Peyer's patch (tissue), 4 donors: ENCODE results near the gene PPP1R9B. TPM values are rescaled to one million over a fixed set of nuclear protein-coding genes. Genes with fewer than 3 reads are reported as not detected.
A peak's percentile ranks its signal among the peaks of the same experiment; 100 is the strongest.

Source experiments
- DNase-seq, 3 donors: peaks; one replicate each; pipeline ENCODE4 v3.0.0-alpha.2; 2017 to 2019
- H3K27ac ChIP-seq, 4 donors: fragments of 200-600 bp; sonication (generic); one replicate each; pipeline ENCODE4 v1.5.1; 2016 to 2019
- H3K27me3 ChIP-seq, 2 donors: fragments of 200-600 bp; sonication (generic); one replicate each; pipeline ENCODE4 v1.5.1; 2019
- H3K36me3 ChIP-seq, 3 donors: fragments of 200-600 bp; sonication (generic); one replicate each; pipeline ENCODE4 v1.5.1; 2016 to 2019
- H3K4me1 ChIP-seq, 4 donors: fragments of 200-600 bp; sonication (generic); one replicate each; pipeline ENCODE4 v1.5.1; 2016 to 2019
- H3K4me3 ChIP-seq, 4 donors: fragments of 200-600 bp; sonication (generic); 1 replicate in 3 of 4; 2 replicates in 1 of 4; pipeline ENCODE4 v1.5.1; 2016 to 2019; ENCODE audit warnings: mild to moderate bottlenecking in 1 of 4
- H3K9me3 ChIP-seq, 4 donors: fragments of 200-600 bp; sonication (generic); one replicate each; pipeline ENCODE4 v1.5.1; 2016 to 2019; ENCODE audit warnings: mild to moderate bottlenecking in 1 of 4
- POLR2A ChIP-seq, 2 donors: fragments of 450-650 bp; IDR thresholded peaks; one replicate each; pipeline ENCODE4 v1.5.1; 2017; ENCODE audit warnings: antibody characterized with exemption in 2 of 2, mild to moderate bottlenecking in 2 of 2, moderate library complexity in 2 of 2
- total RNA-seq, 4 donors: library from RNA; depleted of rRNA; stranded (reverse); fragments of >200 nt; gene quantifications; one replicate each; pipeline ENCODE4 v1.1.0, GENCODE V29; 2016
- TF ChIP-seq, protein P1 (sequence below), 6 experiments: fragments of 450-650 bp in 4 of 6; fragments of 200-600 bp in 2 of 6; sonication (generic) in 1 of 6; IDR thresholded peaks; one replicate each; pipeline ENCODE4 v1.5.1; 2017 to 2019; ENCODE audit warnings: antibody characterized with exemption in 6 of 6, mild to moderate bottlenecking in 3 of 6, moderate library complexity in 1 of 6

The PPP1R9B gene
- total RNA-seq, 4 donors from 2014 or later = 18.0 to 40.4 (median 32.9) TPM

DNA sequence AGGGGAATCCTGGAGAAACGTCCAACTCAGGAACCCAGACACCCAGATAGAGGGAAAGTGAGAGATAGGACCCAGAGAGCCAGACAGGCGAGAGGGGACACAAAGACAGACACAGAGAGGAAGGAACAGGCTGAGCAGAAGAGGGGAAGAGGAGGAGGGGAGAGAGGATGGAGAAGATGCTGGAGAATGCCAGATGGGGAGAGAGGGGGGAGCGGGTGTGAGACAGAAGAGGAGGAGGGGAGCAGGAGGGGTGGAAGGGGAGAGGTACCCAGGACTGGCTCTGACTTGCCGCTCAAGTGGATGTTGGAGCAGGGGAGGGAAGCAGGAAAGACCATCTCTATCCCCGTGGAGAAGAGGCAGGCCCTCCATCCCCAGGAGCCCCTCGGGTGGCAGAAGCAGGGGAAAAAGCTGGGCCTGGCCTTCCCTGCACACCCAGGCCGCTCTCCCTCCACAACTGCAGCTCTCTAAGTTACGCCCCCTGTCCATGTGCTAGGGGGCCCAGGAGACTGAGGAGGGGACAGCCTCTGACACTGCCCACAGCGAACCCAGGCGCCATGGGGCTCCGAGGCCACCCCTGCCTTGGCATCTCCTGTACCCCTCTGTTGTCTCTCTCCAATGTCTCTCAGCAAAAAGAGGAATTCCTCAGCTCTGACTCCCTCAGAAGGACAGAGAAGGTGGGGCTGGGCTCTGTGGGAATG lies 4.8 kb downstream of the PPP1R9B start:
- Histone ChIP-seq H3K9me3 (no peaks in the 10 kb centered on the region), H3K36me3 (peaks cover 0 to 48% (median 0%) of the 10 kb centered on the region in 3 donors), H3K4me1 (peaks cover 5 to 55% (median 36%) of the 10 kb centered on the region in 4 donors), H3K27me3 (no peaks in the 10 kb centered on the region), H3K4me3 (peak overlapping the region in 1 of 4 donors; percentile 92), H3K27ac (peak overlapping the region in 2 of 4 donors; percentile 25 to 99)
- no peak for TF ChIP-seq POLR2A (IDR thresholded peaks at IDR 0.05)
- TF ChIP-seq, protein P1, sequence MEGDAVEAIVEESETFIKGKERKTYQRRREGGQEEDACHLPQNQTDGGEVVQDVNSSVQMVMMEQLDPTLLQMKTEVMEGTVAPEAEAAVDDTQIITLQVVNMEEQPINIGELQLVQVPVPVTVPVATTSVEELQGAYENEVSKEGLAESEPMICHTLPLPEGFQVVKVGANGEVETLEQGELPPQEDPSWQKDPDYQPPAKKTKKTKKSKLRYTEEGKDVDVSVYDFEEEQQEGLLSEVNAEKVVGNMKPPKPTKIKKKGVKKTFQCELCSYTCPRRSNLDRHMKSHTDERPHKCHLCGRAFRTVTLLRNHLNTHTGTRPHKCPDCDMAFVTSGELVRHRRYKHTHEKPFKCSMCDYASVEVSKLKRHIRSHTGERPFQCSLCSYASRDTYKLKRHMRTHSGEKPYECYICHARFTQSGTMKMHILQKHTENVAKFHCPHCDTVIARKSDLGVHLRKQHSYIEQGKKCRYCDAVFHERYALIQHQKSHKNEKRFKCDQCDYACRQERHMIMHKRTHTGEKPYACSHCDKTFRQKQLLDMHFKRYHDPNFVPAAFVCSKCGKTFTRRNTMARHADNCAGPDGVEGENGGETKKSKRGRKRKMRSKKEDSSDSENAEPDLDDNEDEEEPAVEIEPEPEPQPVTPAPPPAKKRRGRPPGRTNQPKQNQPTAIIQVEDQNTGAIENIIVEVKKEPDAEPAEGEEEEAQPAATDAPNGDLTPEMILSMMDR (IDR thresholded peaks at IDR 0.05) = no peak
- DNase-seq = no peak

DNA sequence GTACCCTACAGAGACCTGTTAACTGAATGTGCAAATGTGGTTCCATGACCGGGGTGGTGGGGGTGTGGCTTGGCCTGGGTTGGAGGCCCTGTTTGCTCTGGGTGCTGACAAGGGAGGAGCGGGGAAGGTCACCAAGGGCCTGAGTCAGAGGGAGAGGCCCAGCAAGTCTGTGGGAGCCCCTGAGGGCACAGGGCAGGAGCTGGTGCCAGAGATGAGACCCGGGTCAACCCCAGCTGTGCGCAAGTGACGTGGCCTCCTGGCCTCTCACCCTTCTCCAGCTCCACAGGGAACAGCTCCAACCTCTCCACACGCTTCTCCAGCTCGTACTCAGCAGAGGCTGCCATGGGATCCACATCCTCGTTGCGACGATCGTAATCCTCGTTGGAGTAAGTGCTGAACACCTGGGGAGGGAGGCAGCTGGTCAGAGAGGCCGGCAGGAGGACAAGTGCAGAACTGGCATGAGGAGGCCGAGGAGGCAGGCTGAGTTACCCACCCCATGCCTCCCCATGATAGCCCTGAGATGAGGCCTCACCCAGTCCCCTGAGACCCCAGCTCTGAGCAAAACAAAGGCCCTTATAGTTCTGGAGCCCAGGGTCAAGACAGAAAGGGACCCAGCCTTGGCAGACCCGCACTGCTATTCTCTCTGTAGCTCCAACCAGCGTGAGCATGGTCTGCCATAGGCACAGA lies 5.5 kb downstream of the PPP1R9B start:
- Histone ChIP-seq H3K4me1 (peaks cover 5 to 62% (median 40%) of the 10 kb centered on the region in 4 donors), H3K36me3 (peaks cover 0 to 55% (median 0%) of the 10 kb centered on the region in 3 donors), H3K27me3 (no peaks in the 10 kb centered on the region), H3K4me3 (peak overlapping the region in 1 of 4 donors; percentile 12), H3K9me3 (no peaks in the 10 kb centered on the region), H3K27ac (peak overlapping the region in 2 of 4 donors; percentile 5 to 99)
- no peak for TF ChIP-seq POLR2A (IDR thresholded peaks at IDR 0.05)
- TF ChIP-seq, protein P1 (IDR thresholded peaks at IDR 0.05) = no peak
- DNase-seq = no peak

DNA sequence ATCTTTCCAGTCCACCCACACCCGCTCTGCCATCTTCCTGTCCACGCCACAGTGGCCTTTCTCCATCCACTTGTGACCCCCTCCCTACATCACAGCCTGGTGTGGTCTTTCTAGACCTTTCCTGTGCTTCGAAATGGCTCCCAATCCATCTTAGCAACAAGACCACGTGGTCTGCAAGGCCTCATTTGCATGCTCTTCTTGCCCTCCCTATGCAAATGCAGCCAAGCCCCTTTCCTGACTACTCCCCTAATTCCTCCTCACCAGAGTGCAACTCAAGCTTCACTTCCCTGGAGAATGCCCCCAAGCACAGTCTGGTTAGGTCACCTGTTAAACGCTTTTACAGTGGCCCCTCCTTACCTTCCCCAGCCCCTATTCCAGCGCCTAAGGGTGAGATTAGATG lies 6.1 kb downstream of the PPP1R9B start:
- Histone ChIP-seq H3K4me1 (peaks cover 5 to 62% (median 40%) of the 10 kb centered on the region in 4 donors), H3K27me3 (no peaks in the 10 kb centered on the region), H3K27ac (peak overlapping the region in 1 of 4 donors; percentile 99), H3K36me3 (peaks cover 0 to 59% (median 0%) of the 10 kb centered on the region in 3 donors), H3K9me3 (no peaks in the 10 kb centered on the region), H3K4me3 (no peak overlapping the region)
- TF ChIP-seq, protein P1 (IDR thresholded peaks at IDR 0.05) = no peak
- TF ChIP-seq POLR2A (IDR thresholded peaks at IDR 0.05) = no peak
- no peak for DNase-seq

DNA sequence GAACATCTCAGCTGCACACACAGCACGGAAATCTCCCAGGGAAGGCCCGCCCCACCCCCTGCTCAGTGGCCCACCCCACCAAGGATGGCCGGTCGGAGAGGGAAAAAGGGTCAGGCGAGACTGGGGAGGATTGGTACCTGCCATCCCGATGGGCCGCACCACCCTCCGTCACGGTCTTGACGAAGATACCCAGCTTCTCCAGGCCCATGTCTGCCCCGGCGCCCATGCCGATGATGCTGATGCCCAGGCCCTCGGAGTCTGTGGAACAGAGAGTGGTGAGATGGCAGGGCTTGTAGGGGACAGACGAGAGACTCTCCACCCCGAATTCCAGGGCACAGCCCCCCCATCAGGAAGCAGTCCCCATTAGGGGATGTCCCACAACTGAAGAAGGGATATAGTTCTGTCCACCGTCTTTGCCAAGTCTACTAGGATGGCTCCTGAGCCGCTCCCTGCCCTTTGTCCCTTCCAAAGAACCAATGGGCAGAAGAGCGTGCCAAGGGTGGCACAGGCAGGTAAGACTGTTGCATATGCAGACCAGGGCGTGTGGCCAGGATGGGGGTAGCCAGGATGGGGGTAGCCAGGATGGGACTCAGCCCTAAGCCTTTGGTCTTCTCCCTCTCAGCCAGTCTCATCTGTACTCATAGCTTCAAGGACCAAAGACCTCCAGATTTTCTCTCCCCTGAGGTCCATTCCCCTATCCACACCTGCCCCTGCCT lies 6.9 kb downstream of the PPP1R9B start:
- no peak for DNase-seq
- Histone ChIP-seq H3K36me3 (peaks cover 0 to 67% (median 3%) of the 10 kb centered on the region in 3 donors), H3K27me3 (no peaks in the 10 kb centered on the region), H3K9me3 (no peaks in the 10 kb centered on the region), H3K4me1 (peaks cover 5 to 62% (median 40%) of the 10 kb centered on the region in 4 donors), H3K4me3 (no peak overlapping the region), H3K27ac (peak overlapping the region in 1 of 4 donors; percentile 38)
- TF ChIP-seq POLR2A (IDR thresholded peaks at IDR 0.05) = no peak

DNA sequence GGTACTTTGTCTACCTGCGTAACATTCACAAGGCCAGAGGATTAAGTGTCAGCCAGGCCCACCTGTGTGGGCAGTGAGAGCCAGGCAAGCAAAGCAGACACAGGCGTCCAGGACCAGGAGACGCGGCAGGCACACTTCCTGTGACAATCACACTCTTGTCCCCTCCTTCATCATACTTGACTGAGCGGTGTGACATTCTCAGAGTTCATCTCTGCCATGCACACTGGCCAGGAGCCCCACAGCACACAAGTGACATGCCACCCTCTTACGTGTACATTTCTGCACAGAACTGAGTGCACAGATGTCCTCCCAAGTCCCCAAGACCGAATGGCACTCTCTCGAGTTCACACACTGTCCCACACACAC lies 8.7 kb downstream of the PPP1R9B start:
- H3K9me3 ChIP-seq = no peaks in the 10 kb centered on the region
- no peak overlapping the region for H3K4me3 ChIP-seq
- H3K27ac ChIP-seq = peak overlapping the region in 2 of 4 donors; percentile 25 to 61
- TF ChIP-seq, protein P1 (IDR thresholded peaks at IDR 0.05) = no peak
- TF ChIP-seq POLR2A (IDR thresholded peaks at IDR 0.05) = no peak
- peaks cover 0 to 56% (median 27%) of the 10 kb centered on the region in 4 donors for H3K4me1 ChIP-seq
- no peaks in the 10 kb centered on the region for H3K27me3 ChIP-seq
- H3K36me3 ChIP-seq = peaks cover 0 to 86% (median 5%) of the 10 kb centered on the region in 3 donors
- DNase-seq = no peak
